Uterus (tissue), 4 donors: ENCODE results near the gene LDHAL6B. TPM values are rescaled to one million over a fixed set of nuclear protein-coding genes. Genes with fewer than 3 reads are reported as not detected.
"Not testable (repeated sequence)": the region's sequence is repeated elsewhere in the genome, so short reads cannot be mapped to it uniquely, and the experiment has no call there.

Experiments used
- DNase-seq, 2 donors: peaks; one replicate each; pipeline ENCODE4 v3.0.0-alpha.2; 2019 to 2020
- H3K27ac ChIP-seq, 2 donors: fragments of 200-600 bp; sonication (generic); 1 replicate in 1 of 2; 2 replicates in 1 of 2; pipeline ENCODE4 v1.5.1; 2016 to 2018
- H3K27me3 ChIP-seq, 2 donors: fragments of 200-600 bp; sonication (generic); one replicate each; pipeline ENCODE4 v1.5.1; 2018 to 2019; ENCODE audit warnings: control low read depth in 1 of 2
- H3K36me3 ChIP-seq, 2 donors: fragments of 200-600 bp; sonication (generic); one replicate each; pipeline ENCODE4 v1.5.1; 2019; ENCODE audit warnings: control low read depth in 1 of 2
- H3K4me1 ChIP-seq, 2 donors: fragments of 200-600 bp; sonication (generic); one replicate each; pipeline ENCODE4 v1.5.1; 2018 to 2019; ENCODE audit warnings: control low read depth in 1 of 2
- H3K4me3 ChIP-seq, 2 donors: fragments of 200-600 bp; sonication (generic); 1 replicate in 1 of 2; 2 replicates in 1 of 2; pipeline ENCODE4 v1.5.1; 2018 to 2019; ENCODE audit warnings: mild to moderate bottlenecking in 1 of 2
- H3K9me3 ChIP-seq, 2 donors: fragments of 200-600 bp; sonication (generic); one replicate each; pipeline ENCODE4 v1.5.1; 2019; ENCODE audit warnings: control low read depth in 1 of 2
- POLR2A ChIP-seq, 2 donors: fragments of 450-650 bp; IDR thresholded peaks; one replicate each; pipeline ENCODE4 v1.6.1; 2016; ENCODE audit warnings: antibody characterized with exemption in 2 of 2, mild to moderate bottlenecking in 1 of 2, moderate library complexity in 1 of 2
- intact Hi-C: fragments of 100-400 bp; cut with DNase I; formaldehyde crosslinking; loops from one replicate; pipeline ENCODE4 v1.15.1; 2023; ENCODE audit warnings: low total_unique reads
- total RNA-seq, 4 donors: library from RNA; depleted of rRNA in 3 of 4; stranded (reverse); fragments of >200 nt in 3 of 4; gene quantifications; one replicate each; pipeline versions ENCODE4 v1.1.0 to v1.2.4, GENCODE V29; 2014 to 2023
- TF ChIP-seq, protein P1 (sequence below), 4 experiments: fragments of 200-600 bp in 2 of 4; fragments of 450-650 bp in 2 of 4; sonication (generic) in 2 of 4; IDR thresholded peaks; one replicate each; pipeline ENCODE4 v1.5.1; 2016 to 2019; ENCODE audit warnings: antibody characterized with exemption in 4 of 4, mild to moderate bottlenecking in 2 of 4, moderate library complexity in 1 of 4
- donor health status: DM: yes; HTN: yes; CAD: no.

Gene LDHAL6B
- total RNA-seq, 4 donors from 2014 or later = not detected

DNA sequence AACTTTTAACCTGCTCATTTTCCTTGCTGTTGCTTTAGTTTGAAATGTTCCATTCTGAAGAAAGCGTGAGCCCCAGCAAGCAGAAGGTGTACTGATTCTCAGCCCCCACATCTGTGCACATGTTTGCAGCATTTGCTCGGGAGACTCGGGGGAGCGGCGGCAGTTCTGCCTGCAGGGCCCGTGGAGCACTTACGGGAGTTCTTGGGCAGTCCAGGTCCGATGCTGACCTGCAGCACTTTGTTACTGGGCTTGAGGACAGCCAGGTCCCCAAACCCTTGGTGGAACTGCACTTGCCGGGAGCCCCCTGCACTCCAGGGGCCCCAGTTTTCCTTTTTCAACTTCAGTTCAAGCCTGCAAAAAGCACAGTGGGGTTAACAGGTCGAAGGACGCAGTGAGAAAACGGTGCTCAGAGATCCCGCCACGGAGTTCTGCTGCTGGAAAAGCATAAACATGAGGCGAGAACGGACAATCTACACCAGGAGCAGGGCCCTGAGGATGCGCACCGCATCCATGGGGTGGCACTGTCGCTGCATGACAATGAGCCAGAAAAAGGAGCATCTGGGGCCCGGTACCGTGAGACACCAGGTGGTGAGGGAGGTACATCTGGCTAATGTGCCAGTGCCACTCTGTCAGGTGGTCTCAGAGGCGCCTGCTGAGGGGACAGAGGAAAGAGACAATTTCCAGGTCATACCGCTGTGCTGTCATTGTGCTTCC is 45.6 kb upstream of the LDHAL6B start:
- intact Hi-C loops = no loop called here
- H3K4me3 ChIP-seq = no peak overlapping the region
- H3K27ac ChIP-seq = no peak overlapping the region

DNA sequence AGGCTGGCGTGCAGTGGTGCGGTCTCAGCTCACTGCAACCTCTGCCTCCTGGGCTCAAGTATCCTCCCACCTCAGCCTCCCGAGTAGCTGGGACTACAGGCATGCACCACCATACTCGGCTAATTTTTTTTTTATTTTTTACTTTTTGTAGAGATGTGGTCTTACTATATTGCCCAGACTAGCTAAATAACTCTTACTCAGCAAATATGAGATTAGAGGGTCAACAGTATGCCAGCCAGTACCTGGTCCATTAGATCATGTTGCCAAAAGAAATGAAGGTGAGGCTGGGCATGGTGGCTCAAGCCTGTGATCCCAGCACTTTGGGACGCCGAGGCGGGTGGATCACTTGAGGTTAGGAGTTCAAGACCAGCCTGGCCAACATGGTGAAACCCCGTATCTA is 44.6 kb upstream of the LDHAL6B start:
- H3K4me3 ChIP-seq, DNase-seq, H3K9me3 ChIP-seq, H3K27ac ChIP-seq, intact Hi-C loops, H3K27me3 ChIP-seq, H3K36me3 ChIP-seq, H3K4me1 ChIP-seq: not testable (repeated sequence)

More for the DNA sequence above, 45.6 kb upstream of the LDHAL6B start:
- no peaks in the 10 kb centered on the region for H3K4me1 ChIP-seq
- H3K27me3 ChIP-seq = no peaks in the 10 kb centered on the region
- no peak for DNase-seq
- no peaks in the 10 kb centered on the region for H3K36me3 ChIP-seq
- TF ChIP-seq POLR2A (IDR thresholded peaks at IDR 0.05) = no peak
- TF ChIP-seq, protein P1, sequence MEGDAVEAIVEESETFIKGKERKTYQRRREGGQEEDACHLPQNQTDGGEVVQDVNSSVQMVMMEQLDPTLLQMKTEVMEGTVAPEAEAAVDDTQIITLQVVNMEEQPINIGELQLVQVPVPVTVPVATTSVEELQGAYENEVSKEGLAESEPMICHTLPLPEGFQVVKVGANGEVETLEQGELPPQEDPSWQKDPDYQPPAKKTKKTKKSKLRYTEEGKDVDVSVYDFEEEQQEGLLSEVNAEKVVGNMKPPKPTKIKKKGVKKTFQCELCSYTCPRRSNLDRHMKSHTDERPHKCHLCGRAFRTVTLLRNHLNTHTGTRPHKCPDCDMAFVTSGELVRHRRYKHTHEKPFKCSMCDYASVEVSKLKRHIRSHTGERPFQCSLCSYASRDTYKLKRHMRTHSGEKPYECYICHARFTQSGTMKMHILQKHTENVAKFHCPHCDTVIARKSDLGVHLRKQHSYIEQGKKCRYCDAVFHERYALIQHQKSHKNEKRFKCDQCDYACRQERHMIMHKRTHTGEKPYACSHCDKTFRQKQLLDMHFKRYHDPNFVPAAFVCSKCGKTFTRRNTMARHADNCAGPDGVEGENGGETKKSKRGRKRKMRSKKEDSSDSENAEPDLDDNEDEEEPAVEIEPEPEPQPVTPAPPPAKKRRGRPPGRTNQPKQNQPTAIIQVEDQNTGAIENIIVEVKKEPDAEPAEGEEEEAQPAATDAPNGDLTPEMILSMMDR (IDR thresholded peaks at IDR 0.05) = peak in 2 of 4 experiments; percentile 21 to 36
- H3K9me3 ChIP-seq = no peaks in the 10 kb centered on the region

DNA sequence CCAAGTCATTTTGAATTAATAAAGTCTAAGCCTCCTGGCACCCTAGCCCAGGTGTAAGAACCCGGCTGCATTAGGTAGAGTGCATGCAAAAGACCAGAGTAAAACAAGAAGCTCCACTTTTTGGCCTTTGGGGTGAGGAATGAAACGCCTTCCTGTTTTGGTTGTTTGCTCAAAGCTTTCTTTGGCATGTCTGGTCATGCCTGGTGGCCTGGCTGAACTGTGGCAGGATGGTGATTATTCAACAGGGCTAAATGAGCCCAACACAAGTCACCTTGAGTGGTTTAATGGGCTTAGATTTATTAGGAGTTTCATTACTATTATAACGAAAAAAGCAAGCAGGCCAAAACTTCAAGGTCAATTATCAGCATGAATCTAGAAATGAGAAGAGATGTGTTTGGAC is 40.9 kb upstream of the LDHAL6B start:
- TF ChIP-seq, protein P1 (IDR thresholded peaks at IDR 0.05) = no peak
- no peak for TF ChIP-seq POLR2A (IDR thresholded peaks at IDR 0.05)
- H3K36me3 ChIP-seq = no peaks in the 10 kb centered on the region
- peak in 1 of 2 donors; percentile 25 for DNase-seq
- no peak overlapping the region for H3K4me3 ChIP-seq
- no peaks in the 10 kb centered on the region for H3K9me3 ChIP-seq
- H3K27ac ChIP-seq = peak overlapping the region; percentile 83 to 86
- no peaks in the 10 kb centered on the region for H3K27me3 ChIP-seq
- H3K4me1 ChIP-seq = no peaks in the 10 kb centered on the region
- intact Hi-C loops = no loop called here

DNA sequence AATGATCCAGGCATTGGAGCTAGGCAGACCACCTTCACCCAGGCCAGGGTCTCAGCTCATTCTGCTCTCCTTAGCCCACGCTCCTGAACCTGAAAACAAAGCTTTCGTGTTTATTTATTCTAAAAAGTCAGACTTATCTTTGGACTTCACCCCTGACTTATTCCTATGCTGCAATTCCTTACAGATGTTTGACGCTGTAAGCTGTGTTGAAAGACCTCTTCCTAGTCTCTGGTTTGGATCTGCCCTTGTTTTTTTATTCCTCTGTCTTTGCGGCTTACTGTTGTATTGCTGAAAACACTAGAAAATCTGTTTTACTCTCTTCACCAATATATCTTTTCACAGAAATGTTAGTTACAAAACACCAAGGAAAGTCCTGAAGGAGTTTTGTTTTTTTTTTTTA is 40.5 kb upstream of the LDHAL6B start:
- peak overlapping the region; percentile 83 to 86 for H3K27ac ChIP-seq
- H3K4me1 ChIP-seq = no peaks in the 10 kb centered on the region
- no peaks in the 10 kb centered on the region for H3K27me3 ChIP-seq
- no peaks in the 10 kb centered on the region for H3K36me3 ChIP-seq
- TF ChIP-seq, protein P1 (IDR thresholded peaks at IDR 0.05) = no peak
- no peak for TF ChIP-seq POLR2A (IDR thresholded peaks at IDR 0.05)
- intact Hi-C loops = no loop called here
- no peak for DNase-seq
- H3K9me3 ChIP-seq = no peaks in the 10 kb centered on the region
- H3K4me3 ChIP-seq = no peak overlapping the region

DNA sequence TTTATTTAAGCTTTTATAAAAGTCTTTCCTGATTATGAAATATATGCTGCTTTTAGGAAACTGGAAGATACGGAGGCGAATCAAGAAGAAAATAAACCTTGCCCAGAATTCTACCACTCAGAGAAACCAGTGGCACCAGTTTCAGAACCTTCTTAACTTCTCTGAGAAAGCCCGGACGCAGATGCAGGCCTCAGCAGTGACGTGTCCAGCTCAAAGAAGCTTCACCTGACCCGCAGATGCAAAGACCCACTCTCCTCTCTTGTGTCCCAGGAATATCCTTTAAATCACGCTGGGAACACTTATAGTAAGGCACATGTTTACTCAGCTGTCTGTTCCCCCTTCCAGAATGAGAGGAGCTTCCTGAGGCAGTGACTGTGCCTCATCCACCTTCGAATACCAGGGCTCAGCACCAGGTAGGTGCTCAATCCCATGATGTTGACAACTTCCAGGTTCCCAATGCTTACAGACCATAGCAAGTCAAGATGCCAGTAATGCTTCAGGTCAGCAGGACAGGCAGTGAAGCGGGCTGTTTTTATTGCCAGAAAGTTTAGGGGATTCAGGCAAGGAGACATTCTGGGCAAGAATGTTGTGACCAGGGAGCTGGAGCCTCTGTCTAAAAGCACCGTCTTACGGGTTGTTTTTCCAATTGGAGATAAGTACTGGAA is 39.9 kb upstream of the LDHAL6B start:
- Histone ChIP-seq H3K4me1 (no peaks in the 10 kb centered on the region), H3K27me3 (no peaks in the 10 kb centered on the region), H3K4me3 (no peak overlapping the region), H3K9me3 (no peaks in the 10 kb centered on the region), H3K36me3 (no peaks in the 10 kb centered on the region), H3K27ac (peak overlapping the region; percentile 83 to 86)
- TF ChIP-seq, protein P1 (IDR thresholded peaks at IDR 0.05) = no peak
- TF ChIP-seq POLR2A (IDR thresholded peaks at IDR 0.05) = no peak
- no peak for DNase-seq
- intact Hi-C loops = no loop called here
